PFSK-1 (cell line): ENCODE measurements around the gene UNC13C.

Experiments used
- FOXP2 ChIP-seq: optimal IDR thresholded peaks from 2 replicates; pipeline ENCODE3; 2011; ENCODE audit warnings: borderline replicate concordance, control low read depth, inconsistent platforms; ENCODE audit not compliant: insufficient read depth; ENCODE audit errors: extremely low read length, extremely low read depth
- POLR2AphosphoS5 ChIP-seq: IDR thresholded peaks from 2 replicates; pipeline ENCODE4 v1.6.1; 2012; ENCODE audit warnings: low read depth, mild to moderate bottlenecking, control low read depth, low read length, moderate library complexity
- REST ChIP-seq, 2 experiments: IDR thresholded peaks; 2 replicates each; pipeline versions ENCODE4 v1.6.1 to v1.8.0; 2011 to 2012; ENCODE audit warnings: low read depth in 2 of 2, low read length in 2 of 2, control low read depth in 1 of 2, inconsistent platforms in 1 of 2, mild to moderate bottlenecking in 1 of 2, moderate library complexity in 1 of 2; ENCODE audit not compliant: insufficient read depth in 1 of 2
- SIN3A ChIP-seq: IDR thresholded peaks from 2 replicates; pipeline ENCODE4 v1.6.1; 2012; ENCODE audit warnings: mild to moderate bottlenecking, low read length, moderate library complexity, borderline replicate concordance; ENCODE audit not compliant: insufficient read depth
- TAF1 ChIP-seq: IDR thresholded peaks from 2 replicates; pipeline ENCODE4 v1.6.1; 2012; ENCODE audit warnings: low read length, control low read depth, borderline replicate concordance; ENCODE audit not compliant: insufficient read depth

Gene UNC13C

GRCh38 chr15:54029081-54029480 is 50.8 kb downstream of the UNC13C start:
- no peak for TF ChIP-seq FOXP2
- TF ChIP-seq SIN3A: no peak
- TF ChIP-seq TAF1: no peak
- TF ChIP-seq POLR2AphosphoS5: no peak
- no peak for TF ChIP-seq REST (IDR thresholded peaks at IDR 0.05; ENCODE audit: insufficient read depth in 1 of 2, low read depth in 2 of 2, low read length in 2 of 2)

GRCh38 chr15:54032066-54032465 is 53.8 kb downstream of the UNC13C start:
- TF ChIP-seq SIN3A (no peak), FOXP2 (no peak), TAF1 (no peak), POLR2AphosphoS5 (no peak), REST (IDR thresholded peaks at IDR 0.05; ENCODE audit: insufficient read depth in 1 of 2, low read depth in 2 of 2, low read length in 2 of 2) (no peak)

- no peak for TF ChIP-seq POLR2AphosphoS5
- no peak for TF ChIP-seq REST (IDR thresholded peaks at IDR 0.05; ENCODE audit: insufficient read depth in 1 of 2, low read depth in 2 of 2, low read length in 2 of 2)
- TF ChIP-seq TAF1: no peak
- no peak for TF ChIP-seq FOXP2
These were observed 55.2 kb downstream of the UNC13C start for GRCh38 chr15:54033356-54033860.

DNA sequence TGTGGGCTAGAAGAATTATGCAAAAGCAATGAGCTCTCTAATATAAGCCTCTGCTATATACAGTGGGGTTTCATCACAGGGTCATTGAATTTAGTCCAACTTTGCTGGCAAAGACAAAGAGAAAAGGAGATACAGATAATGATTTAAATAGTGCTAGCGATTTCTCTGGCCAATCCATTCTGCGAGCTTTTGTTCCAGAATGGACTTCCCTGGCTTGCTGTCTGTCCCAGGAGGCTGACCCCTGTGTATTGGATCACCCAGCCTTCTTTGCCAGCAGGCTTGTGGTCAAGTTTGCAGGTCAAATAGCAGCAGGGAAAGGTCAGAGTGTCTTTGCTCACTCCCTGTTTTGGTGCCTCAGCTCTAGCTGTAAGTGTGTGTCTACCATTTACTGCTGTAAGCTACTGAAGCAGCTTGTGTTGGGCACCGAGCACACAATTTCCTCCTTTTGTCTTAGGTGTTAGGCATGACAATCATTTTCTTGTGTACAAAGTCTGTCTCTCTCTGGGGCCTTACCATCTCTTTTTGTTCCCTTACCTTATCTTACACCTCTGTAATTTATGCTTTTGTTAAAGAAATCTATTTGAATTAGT is 55.7 kb downstream of the UNC13C start:
- TF ChIP-seq FOXP2 (no peak), TAF1 (no peak), REST (IDR thresholded peaks at IDR 0.05; ENCODE audit: insufficient read depth in 1 of 2, low read depth in 2 of 2, low read length in 2 of 2) (no peak), POLR2AphosphoS5 (no peak), SIN3A (no peak)

DNA sequence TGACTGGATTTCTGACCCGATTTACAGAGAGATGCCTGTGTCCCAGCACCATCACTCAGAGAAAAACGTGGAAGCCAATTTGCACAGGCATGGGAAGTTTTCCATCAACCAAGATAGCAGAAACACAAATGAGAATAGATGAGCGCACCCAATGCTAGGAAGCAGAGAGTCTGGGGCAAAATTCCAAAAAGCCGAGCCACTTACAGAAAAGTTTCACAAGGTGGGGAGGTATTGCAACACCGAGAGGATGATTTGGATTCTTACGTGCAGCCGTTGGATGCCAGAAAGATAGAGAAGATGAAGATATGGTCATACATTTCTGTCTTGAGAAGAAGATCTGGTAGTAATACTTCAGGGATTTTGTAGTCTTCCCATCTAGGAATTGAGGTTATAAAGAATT is 57.4 kb downstream of the UNC13C start:
- no peak for TF ChIP-seq REST (IDR thresholded peaks at IDR 0.05; ENCODE audit: insufficient read depth in 1 of 2, low read depth in 2 of 2, low read length in 2 of 2)
- no peak for TF ChIP-seq FOXP2
- TF ChIP-seq SIN3A: no peak
- TF ChIP-seq TAF1: no peak
- TF ChIP-seq POLR2AphosphoS5: no peak
